SKM-1 treated with dmso at 0.1 percent for 144 hours (cell line): ENCODE results near the gene SUPT4H1.
A peak's percentile ranks its signal among the peaks of the same experiment; 100 is the strongest.

Source experiments
- DNase-seq: peaks from one replicate; lab custom pipeline; 2025; ENCODE audit not compliant: unreplicated experiment; lab: John Stamatoyannopoulos, UW

The SUPT4H1 gene

GRCh38 chr17:58330997-58331814, 20.8 kb downstream of the SUPT4H1 start:
- peak; percentile 69 for DNase-seq

DNA sequence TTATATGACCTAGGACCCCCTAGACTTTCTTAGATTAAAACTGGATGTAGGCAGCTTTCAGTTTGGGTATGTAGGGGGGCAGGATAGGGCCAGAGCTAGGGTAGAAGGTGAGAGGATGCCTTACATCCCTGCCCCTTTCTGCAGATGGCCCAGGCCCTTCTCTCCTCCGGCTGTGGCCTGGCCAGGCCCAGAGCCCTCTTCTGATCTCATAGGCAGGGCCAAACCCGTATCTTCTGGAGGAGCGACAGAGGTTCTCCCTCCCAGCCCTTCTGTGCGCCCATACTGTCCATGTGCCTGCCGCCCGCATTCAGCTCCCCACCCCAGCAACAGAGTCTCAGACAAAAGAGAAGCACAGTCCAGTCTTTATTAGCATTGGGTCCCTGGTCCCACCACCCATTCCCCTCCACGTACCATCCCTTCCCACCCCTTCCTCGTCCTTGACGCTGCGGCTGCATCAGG, 21.4 kb downstream of the SUPT4H1 start:
- no peak for DNase-seq

DNA sequence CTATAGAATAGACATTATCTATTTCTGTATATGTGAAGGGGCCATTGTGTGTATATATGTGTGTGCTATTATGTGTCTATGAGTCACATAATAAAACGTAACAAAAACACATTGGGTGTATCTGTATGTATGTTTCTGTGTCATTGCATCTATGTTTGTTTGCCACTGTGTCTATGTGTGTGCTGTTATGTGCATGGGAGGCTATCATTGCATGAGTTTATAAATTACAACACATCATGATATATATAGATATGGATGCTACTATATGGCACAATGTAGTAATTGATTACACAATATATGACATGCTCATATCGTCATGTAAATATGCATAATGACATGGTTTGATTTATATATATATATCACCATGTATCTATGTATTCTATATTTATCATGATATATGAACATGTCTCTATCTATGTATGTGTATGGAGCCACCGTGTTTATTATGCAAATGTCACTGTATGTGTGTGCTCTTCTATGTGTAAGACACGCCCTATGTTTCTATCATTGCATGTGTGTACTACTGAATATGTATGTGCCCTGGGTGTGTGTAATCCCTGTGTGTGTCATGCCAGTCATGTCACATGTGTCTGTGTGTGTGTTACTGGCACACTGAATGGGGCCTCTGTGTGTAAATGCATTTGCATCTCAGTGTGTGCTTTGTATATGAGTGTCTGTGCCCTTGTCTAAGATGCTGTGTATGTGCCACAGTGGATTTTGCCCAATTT, 22.0 kb downstream of the SUPT4H1 start:
- DNase-seq = peak; percentile 99

- DNase-seq = peak; percentile 99
These were observed 22.8 kb downstream of the SUPT4H1 start for GRCh38 chr17:58329035-58329809.

DNA sequence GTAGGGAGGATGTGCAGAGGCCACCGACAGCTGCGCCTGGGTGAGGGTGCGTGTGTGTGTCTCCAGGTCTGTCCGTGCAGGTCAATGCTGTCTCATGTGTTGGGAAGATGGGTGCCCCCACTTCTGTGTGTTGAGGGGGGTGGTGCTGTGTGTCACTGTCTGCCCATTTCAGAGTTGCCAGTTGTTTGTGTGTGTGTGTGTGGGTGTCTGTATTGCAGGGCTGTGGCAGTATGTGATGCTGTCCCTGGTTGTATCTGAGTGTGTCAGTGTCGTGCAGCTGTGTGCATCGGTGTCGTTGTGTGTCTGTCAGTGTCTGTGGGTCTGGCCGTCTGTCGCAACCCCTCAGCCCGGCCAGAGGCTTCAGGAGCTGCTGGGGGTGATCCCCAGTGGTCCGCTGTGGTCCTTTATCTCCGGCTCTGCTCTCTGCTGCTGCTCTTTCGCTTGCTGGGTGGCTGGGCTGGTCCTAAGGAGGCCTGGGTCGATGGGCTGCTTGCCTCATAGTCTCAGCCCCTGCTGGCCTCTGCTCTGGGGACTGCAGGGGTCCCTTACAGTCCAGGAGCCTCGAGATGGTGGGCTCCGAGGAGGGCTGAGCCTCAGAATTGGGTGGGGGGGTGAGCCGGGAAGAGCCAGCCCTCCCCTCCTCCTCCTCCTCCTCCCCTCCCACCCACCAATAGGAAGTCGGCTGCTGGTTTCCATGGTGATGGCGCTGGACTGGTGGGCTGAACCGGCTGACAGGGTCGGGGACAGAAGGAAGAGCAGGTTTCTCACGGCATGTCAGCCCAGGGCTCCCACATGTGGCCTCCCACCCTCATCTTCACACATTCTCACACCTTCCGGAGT, 23.6 kb downstream of the SUPT4H1 start, which contains the start of gene TSPOAP1:
TSPOAP1 (minus strand) TSS at position 601 of the 840 bp plus-strand sequence. CDS start 875 bp downstream, outside the sequence.
- peak; percentile 87 for DNase-seq

DNA sequence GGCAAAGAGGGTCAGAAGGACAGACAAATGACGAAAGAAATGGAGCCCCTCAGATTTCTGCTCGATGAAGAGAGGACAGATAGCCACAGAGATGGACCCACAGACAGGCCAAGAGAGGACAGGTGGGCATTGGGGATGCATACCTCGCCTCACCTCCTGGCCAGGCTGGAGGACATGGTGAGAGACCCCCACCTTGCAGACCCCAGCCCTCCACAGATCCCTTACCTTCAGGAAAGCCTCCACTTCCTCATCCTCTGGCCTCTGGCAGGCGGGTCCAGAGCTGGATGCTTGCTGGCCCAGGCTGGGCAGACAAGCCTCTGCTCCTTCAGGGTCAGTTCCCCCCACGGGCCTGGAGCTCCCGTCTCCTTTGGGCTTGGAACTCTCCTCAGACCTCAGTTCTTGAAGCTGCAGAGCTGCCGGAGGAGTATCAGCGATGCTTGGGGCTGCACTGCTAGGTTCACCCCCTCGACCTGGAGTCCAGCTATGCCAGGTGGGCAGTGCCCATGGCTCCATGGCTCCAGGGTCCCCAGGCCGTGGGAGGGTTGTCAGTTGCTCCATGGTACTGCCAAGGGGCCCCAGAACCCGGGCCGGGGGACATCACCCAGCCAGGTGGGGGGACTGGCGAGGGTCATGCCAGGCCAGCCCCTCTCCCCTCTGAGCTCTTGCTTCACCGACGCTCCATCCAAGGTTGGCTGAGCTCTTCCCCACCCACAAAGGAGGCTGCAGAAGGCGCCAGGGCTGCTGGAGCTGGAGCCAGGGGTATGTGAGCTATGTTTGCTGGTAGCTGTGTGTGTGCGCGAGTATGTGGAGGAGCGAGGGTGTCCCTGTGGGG, 24.4 kb downstream of the SUPT4H1 start:
- DNase-seq = no peak

DNA sequence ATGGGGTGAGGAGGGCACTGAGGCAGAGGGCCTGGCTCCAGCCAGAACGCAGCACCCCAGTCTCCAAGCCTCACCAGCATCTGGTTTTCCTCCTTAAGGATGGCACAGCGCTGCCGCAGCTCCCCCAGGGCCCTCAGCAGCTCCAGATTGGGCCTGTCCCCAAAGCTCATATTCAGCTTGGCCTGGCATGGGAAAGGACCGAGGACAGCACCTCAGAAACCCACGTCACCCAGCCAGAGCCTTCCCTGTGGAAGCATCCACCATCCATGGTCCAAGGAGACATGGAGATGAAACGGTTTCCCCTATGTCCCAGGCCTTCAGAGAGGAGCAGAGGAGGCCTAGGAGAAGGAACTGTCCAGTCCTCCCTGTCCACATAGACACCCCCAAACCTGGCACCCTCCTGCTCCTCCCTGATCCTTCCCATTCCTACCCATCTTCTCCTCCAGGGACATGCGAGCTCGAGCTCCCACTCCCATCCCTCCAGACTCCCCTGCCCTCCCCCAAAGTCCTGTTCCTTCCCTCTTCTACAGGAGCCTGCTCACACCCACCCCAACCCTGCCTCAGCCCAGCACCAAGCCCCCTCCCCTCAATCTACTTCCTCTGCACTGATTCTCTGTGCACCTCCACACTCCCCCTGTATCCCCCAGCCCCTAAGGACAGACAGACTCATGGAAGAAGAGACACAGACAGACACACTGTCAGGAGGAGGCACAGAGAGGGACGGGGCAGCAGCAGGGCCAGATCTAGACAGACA, 25.2 kb downstream of the SUPT4H1 start:
- DNase-seq = peak; percentile 24

- peak; percentile 13 for DNase-seq
These were observed 26.0 kb downstream of the SUPT4H1 start for GRCh38 chr17:58325976-58326468.

- no peak for DNase-seq
These were observed 26.7 kb downstream of the SUPT4H1 start for GRCh38 chr17:58325289-58325726.

- no peak for DNase-seq
These were observed 27.4 kb downstream of the SUPT4H1 start for GRCh38 chr17:58324409-58325288.

GRCh38 chr17:58324056-58324408, 28.0 kb downstream of the SUPT4H1 start:
- no peak for DNase-seq

DNA sequence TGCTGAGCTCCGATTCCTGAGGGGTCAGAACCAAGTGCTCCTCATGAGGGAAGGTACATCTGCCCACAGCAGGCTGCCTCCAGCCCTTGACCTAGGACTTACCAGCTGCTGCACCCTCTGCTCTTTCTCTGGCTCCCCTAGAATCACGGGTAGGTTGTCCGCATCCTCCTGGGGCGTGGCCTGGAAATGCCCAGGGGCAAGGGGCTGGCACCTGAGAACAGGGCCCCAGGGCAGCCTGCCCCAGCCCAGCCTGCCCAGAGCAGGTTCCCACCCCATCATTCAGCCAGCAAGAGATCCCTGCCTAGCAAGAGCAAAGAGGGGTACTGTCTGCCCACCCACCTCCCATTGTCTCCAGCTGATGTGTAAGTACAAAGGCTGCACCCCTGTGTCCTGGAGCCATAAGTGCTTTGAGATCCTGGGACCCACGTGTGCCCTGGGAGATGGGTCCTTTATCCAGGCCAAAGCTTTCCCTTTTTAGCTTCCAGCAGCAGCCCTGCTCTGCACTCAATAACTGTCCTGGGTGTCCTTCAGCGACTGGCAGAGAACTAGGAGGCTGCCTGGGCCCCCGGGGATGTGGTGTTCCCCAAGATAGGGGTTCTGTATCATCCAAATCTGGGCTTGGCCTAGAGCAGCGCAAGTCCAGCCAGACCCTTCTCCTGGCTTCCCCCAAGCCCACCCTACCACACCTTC, 28.5 kb downstream of the SUPT4H1 start:
- no peak for DNase-seq

- DNase-seq = no peak
These were observed 29.3 kb downstream of the SUPT4H1 start for GRCh38 chr17:58322581-58323185.

GRCh38 chr17:58321571-58322525, 30.2 kb downstream of the SUPT4H1 start:
- no peak for DNase-seq

DNA sequence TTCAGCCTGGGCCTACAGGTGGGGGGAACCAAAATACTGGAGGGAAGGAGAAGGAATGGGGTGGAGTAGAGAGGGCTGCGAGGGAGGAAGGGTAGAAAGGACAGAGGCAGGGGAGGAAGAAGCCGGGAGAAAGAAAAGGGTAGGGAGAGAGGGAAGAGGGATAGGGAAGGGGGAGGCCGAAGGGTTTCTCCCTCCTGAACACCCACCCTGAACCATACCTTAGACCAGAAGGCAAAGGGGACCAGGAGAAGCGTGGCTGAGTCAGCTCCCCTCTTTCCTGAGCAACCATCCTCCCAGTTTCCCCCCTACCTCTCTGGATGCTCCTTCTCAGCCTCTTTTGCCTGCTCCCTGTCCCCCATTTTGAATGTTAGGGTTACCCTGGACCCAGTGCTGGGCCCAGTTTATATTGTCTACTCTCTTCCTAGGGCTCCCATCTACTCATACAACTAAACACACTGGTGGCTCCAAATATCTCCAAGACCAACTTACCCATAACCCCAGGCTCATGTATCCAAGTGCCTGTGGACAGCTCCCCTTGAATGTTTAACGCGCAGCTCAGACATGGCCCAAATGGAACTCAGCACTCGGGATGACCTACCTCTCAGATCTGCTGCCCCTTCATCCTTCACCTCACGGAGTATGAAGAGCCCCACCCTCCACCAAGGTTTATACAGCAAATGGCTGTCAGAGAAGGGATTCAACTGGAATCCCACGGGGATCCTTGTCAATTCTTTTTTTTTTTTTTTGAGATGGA, 31.3 kb downstream of the SUPT4H1 start:
- DNase-seq = no peak
